Endometrial microvascular endothelial cells (primary cell): Measurements from ENCODE around the gene RHEX. TPM values are rescaled to one million over a fixed set of nuclear protein-coding genes. Genes with fewer than 3 reads are reported as not detected.

Experiments
- in situ Hi-C: cut with HindIII; loops from 2 replicates; pipeline ENCODE4 v1.10.0; 2017; ENCODE audit warnings: low sequenced_read_pairs, low pct_unique_long_range_greater_than_20kb; ENCODE audit errors: inconsistent ontology term
- total RNA-seq: library from RNA; depleted of rRNA; stranded (reverse); fragments of >200 nt; gene quantifications from one replicate; pipeline ENCODE4 v1.2.3, GENCODE V29; 2015; ENCODE audit errors: inconsistent ontology term

The RHEX gene
- total RNA-seq, 1 donor from 2014 or later = not detected

- in situ Hi-C loops = no loop called here
Measured at GRCh38 chr1:206080026-206080820, 27.2 kb downstream of the RHEX start.

- in situ Hi-C loops = no loop called here
Measured at GRCh38 chr1:206081856-206082255, 28.9 kb downstream of the RHEX start.

GRCh38 chr1:206082831-206083695 is 30.1 kb downstream of the RHEX start:
- in situ Hi-C loops = no loop called here

GRCh38 chr1:206083750-206084149 is 30.8 kb downstream of the RHEX start:
- in situ Hi-C loops = no loop called here

- in situ Hi-C loops = no loop called here
Measured at GRCh38 chr1:206087091-206087490, 34.1 kb downstream of the RHEX start.

- in situ Hi-C loops = no loop called here
Measured at GRCh38 chr1:206089341-206089740, 36.4 kb downstream of the RHEX start.

GRCh38 chr1:206094024-206094423 is 41.1 kb downstream of the RHEX start:
- in situ Hi-C loops = no loop called here

- in situ Hi-C loops = no loop called here
Measured at GRCh38 chr1:206097381-206097780, 44.4 kb downstream of the RHEX start.

- in situ Hi-C loops = no loop called here
Measured at GRCh38 chr1:206098242-206098919, 45.4 kb downstream of the RHEX start.

- in situ Hi-C loops = loop anchor here (25.0 kb wide), 2 partner anchors 113 to 313 kb away; partner anchors contain the start of gene RAB29
Measured at GRCh38 chr1:206100226-206100815, 47.3 kb downstream of the RHEX start.

- in situ Hi-C loops = loop anchor here (25.0 kb wide), 2 partner anchors 114 to 314 kb away; partner anchors contain the start of gene RAB29
Measured at GRCh38 chr1:206101351-206102045, 48.5 kb downstream of the RHEX start.

GRCh38 chr1:206102292-206102936 is 49.4 kb downstream of the RHEX start:
- in situ Hi-C loops = loop anchor here (25.0 kb wide), 2 partner anchors 115 to 315 kb away; partner anchors contain the start of gene RAB29

GRCh38 chr1:206103979-206104378 is 51.0 kb downstream of the RHEX start:
- in situ Hi-C loops = loop anchor here (25.0 kb wide), 2 partner anchors 117 to 317 kb away; partner anchors contain the start of gene RAB29

GRCh38 chr1:206105464-206105995 is 52.6 kb downstream of the RHEX start:
- in situ Hi-C loops = loop anchor here (25.0 kb wide), 2 partner anchors 118 to 318 kb away; partner anchors contain the start of gene RAB29

GRCh38 chr1:206106328-206107167 is 53.6 kb downstream of the RHEX start:
- in situ Hi-C loops = loop anchor here (25.0 kb wide), 2 partner anchors 119 to 319 kb away; partner anchors contain the start of gene RAB29

GRCh38 chr1:206107168-206107544 is 54.2 kb downstream of the RHEX start:
- in situ Hi-C loops = loop anchor here (25.0 kb wide), 2 partner anchors 120 to 320 kb away; partner anchors contain the start of gene RAB29
